K562 (cell line): ENCODE results near the gene CYP2B6. TPM values are rescaled to one million over a fixed set of nuclear protein-coding genes. Genes with fewer than 3 reads are reported as not detected.

ENCODE experiments used
- ATAC-seq: fragments of 200-7000 bp; cut with Tn5 transposase; 3 replicates; pipeline ENCODE4 v1.9.1; 2020; ENCODE audit warnings: moderate library complexity
- BruUV-seq: library from RNA; stranded (reverse); fragments of 400-500 nt; replicated peaks from 2 replicates; lab custom pipeline; 2021; lab: Mats Ljungman, UMichigan
- CTCF ChIA-PET: fragments of 300-600 bp; formaldehyde crosslinking; extraction: SDS; loops from one replicate; lab custom pipeline; 2021; ENCODE audit warnings: low intra/inter-chr PET ratio; lab: Yijun Ruan, JAX
- POLR2A ChIA-PET: fragments of 300-600, 350-650 bp; sonication (Branson Sonifier 250); formaldehyde crosslinking; extraction: SDS; loops from one replicate; lab custom pipeline; 2021; ENCODE audit warnings: antibody characterized with exemption, inconsistent platforms; lab: Yijun Ruan, JAX
- DNase-seq, 4 experiments: peaks; one replicate each; pipeline versions ENCODE4 v3.0.0 to v3.0.0-alpha.2; 2011 to 2018; ENCODE audit warnings: low spot score in 3 of 4, mixed read lengths in 3 of 4; ENCODE audit errors: extremely low read depth in 1 of 4
- FAIRE-seq: peaks from 2 replicates; lab custom pipeline; 2011; peaks lifted over from hg19 to GRCh38; lab: Jason Lieb, UNC
- H2AFZ ChIP-seq: 2 replicates; pipeline ENCODE4 v1.6.0; 2011; ENCODE audit warnings: low read depth, low read length, control low read depth, inconsistent platforms
- H3K27ac ChIP-seq: fragments of 200-600 bp; 3 replicates; pipeline ENCODE4 v1.8.0; 2011; ENCODE audit warnings: low read depth, mild to moderate bottlenecking, control low read depth, inconsistent platforms, low read length, moderate library complexity, mixed read lengths; ENCODE audit errors: extremely low read depth
- H3K27me3 ChIP-seq, 2 experiments: fragments of 300-600 bp in 1 of 2; 2 replicates in 1 of 2; 3 replicates in 1 of 2; pipeline versions ENCODE4 v1.6.0 to v1.8.0; 2011; ENCODE audit warnings: inconsistent platforms in 2 of 2, low read length in 2 of 2, mild to moderate bottlenecking in 1 of 2, mixed read lengths in 1 of 2, moderate library complexity in 1 of 2; ENCODE audit not compliant: control insufficient read depth in 2 of 2, insufficient read depth in 2 of 2
- H3K36me3 ChIP-seq: fragments of 300-600 bp; 3 replicates; pipeline ENCODE4 v1.8.0; 2011; ENCODE audit warnings: mild to moderate bottlenecking, low read length, inconsistent platforms; ENCODE audit not compliant: control insufficient read depth, insufficient read depth
- H3K4me1 ChIP-seq, 2 experiments: fragments of 200-600 bp in 1 of 2; replicated peaks in 1 of 2; 2 replicates in 1 of 2; 3 replicates in 1 of 2; pipeline versions ENCODE4 v1.5.1 to v1.8.0; 2011; ENCODE audit warnings: inconsistent platforms in 2 of 2, low read length in 2 of 2, mild to moderate bottlenecking in 1 of 2, mixed read lengths in 1 of 2, moderate library complexity in 1 of 2; ENCODE audit not compliant: control insufficient read depth in 2 of 2, insufficient read depth in 2 of 2
- H3K4me2 ChIP-seq: 2 replicates; pipeline ENCODE4 v1.6.1; 2011; ENCODE audit warnings: low read length, control low read depth, inconsistent platforms, mixed read lengths; ENCODE audit not compliant: insufficient read depth
- H3K4me3 ChIP-seq: fragments of 200-600 bp; sonication (generic), shearing (Covaris generic); 2 replicates; pipeline ENCODE4 v1.5.1; 2016; ENCODE audit warnings: control low read depth, inconsistent platforms
- H3K79me2 ChIP-seq: fragments of 200-600 bp; 3 replicates; pipeline ENCODE4 v1.8.0; 2011; ENCODE audit warnings: low read length, inconsistent platforms; ENCODE audit not compliant: control insufficient read depth, insufficient read depth
- H3K9ac ChIP-seq, 2 experiments: 2 replicates each; pipeline versions ENCODE4 v1.6.0 to v1.6.1; 2011; ENCODE audit warnings: low read depth in 2 of 2, low read length in 2 of 2, control low read depth in 1 of 2, inconsistent platforms in 1 of 2, mild to moderate bottlenecking in 1 of 2, mixed read lengths in 1 of 2; ENCODE audit not compliant: insufficient read depth in 1 of 2
- H3K9me1 ChIP-seq: one replicate; pipeline ENCODE4 v1.6.0; 2011; ENCODE audit warnings: inconsistent platforms, mild to moderate bottlenecking, low read length, moderate library complexity; ENCODE audit not compliant: control insufficient read depth, insufficient read depth
- H3K9me3 ChIP-seq: replicated peaks from 2 replicates; pipeline ENCODE4 v1.5.1; 2011; ENCODE audit warnings: low read depth, low read length, inconsistent platforms; ENCODE audit not compliant: control insufficient read depth, insufficient read depth
- H4K20me1 ChIP-seq: replicated peaks from 2 replicates; pipeline ENCODE4 v1.6.1; 2011; ENCODE audit warnings: low read length, inconsistent platforms, mixed read lengths; ENCODE audit not compliant: control insufficient read depth, insufficient read depth
- BRD4 ChIP-seq: fragments of 200-600 bp; sonication (generic); IDR thresholded peaks from 2 replicates; pipeline ENCODE4 v1.6.1; 2017; ENCODE audit warnings: inconsistent platforms
- CTCF ChIP-seq, 3 experiments: IDR thresholded peaks in 2 of 3; conservative IDR thresholded peaks in 1 of 3; 2 replicates each; pipeline ENCODE4 v1.5.1; 2011 to 2012; ENCODE audit warnings: low read length in 3 of 3, mild to moderate bottlenecking in 3 of 3, control low read depth in 2 of 3, improper control_type of control experiment in 1 of 3, inconsistent platforms in 1 of 3, low read depth in 1 of 3, mixed read lengths in 1 of 3, moderate library complexity in 1 of 3; ENCODE audit not compliant: insufficient read depth in 2 of 3
- PHB2 ChIP-seq: fragments of 450-650 bp; IDR thresholded peaks from 2 replicates; pipeline ENCODE4 v1.6.1; 2017; ENCODE audit warnings: low read depth
- RAD21 ChIP-seq, 2 experiments: fragments of 250-450 bp in 1 of 2; fragments of 450-650 bp in 1 of 2; sonication (Bioruptor Pico) in 1 of 2; formaldehyde crosslinking in 1 of 2; IDR thresholded peaks in 1 of 2; conservative IDR thresholded peaks in 1 of 2; 2 replicates each; pipeline versions ENCODE4 v1.4.0 to v1.8.0; 2020 to 2022; ENCODE audit warnings: mild to moderate bottlenecking in 2 of 2, moderate library complexity in 1 of 2
- RBM25 ChIP-seq: fragments of 200-400 bp; formaldehyde crosslinking; IDR thresholded peaks from 2 replicates; pipeline ENCODE4 v1.6.1; 2018; ENCODE audit warnings: low read length, low read depth, moderate library complexity; ENCODE audit not compliant: severe bottlenecking
- REST ChIP-seq, 2 experiments: fragments of 450-650 bp; formaldehyde crosslinking in 1 of 2; IDR thresholded peaks; 2 replicates each; pipeline versions ENCODE4 v1.4.0 to v1.6.1; 2014 to 2020; ENCODE audit warnings: mild to moderate bottlenecking in 2 of 2, borderline replicate concordance in 1 of 2, low read depth in 1 of 2
- ZNF263 ChIP-seq: sonication (generic); formaldehyde crosslinking; IDR thresholded peaks from 2 replicates; pipeline ENCODE4 v1.8.0; 2022; ENCODE audit warnings: mild to moderate bottlenecking, missing genetic modification reagents, borderline replicate concordance
- WGBS: fragments of 100-300 bp; shearing (Covaris generic); methylation state at CpG from one replicate; pipeline ENCODE4 v1.1.6; 2016; ENCODE audit warnings: low coverage, mixed read lengths; ENCODE audit not compliant: insufficient coverage; ENCODE audit errors: missing lambda C conversion rate; 5-methylcytosine and 5-hydroxymethylcytosine counted together
- in situ Hi-C: fragments of 300-500 bp; cut with MboI; formaldehyde crosslinking; loops from 4 replicates; pipeline ENCODE4 v1.15.0; 2018; ENCODE audit warnings: inconsistent platforms, mixed read lengths
- intact Hi-C: fragments of 100-400 bp; cut with micrococcal nuclease; formaldehyde crosslinking; loops from 2 replicates; pipeline ENCODE4 v1.14.2; 2022
- polyA plus RNA-seq, 8 experiments: library from polyadenylated mRNA; depleted of rRNA in 4 of 8; stranded (reverse) in 5 of 8; unstranded in 3 of 8; fragments of >200 nt; fragmentation: Nextera tagmentation in 2 of 8; fragmentation: Illumina TruSeq in 1 of 8; extraction: Ambion mirVana in 2 of 8; extraction: Trizol in 1 of 8; gene quantifications; 2 replicates each; pipeline versions ENCODE4 v1.2.1 to v1.2.3, GENCODE V29; 2011 to 2014; ENCODE audit warnings: inconsistent platforms in 1 of 8, missing spikeins in 1 of 8
- total RNA-seq, 7 experiments: library from RNA; depleted of rRNA in 6 of 7; stranded (reverse); fragments of >200 nt in 6 of 7; fragmentation: Illumina TruSeq in 2 of 7; extraction: Trizol in 2 of 7; gene quantifications; 2 replicates each; pipeline versions ENCODE4 v1.2.1 to v1.2.3, GENCODE V29; 2011 to 2021; ENCODE audit warnings: low replicate concordance in 1 of 7

CYP2B6 gene
- total and polyA plus RNA-seq, 9 of the 15 experiments (the other 6 are each of a cell fraction or from before 2014, with no cell fraction given), result 0.04 TPM; not detected in 8

- TF ChIP-seq ZNF263 (CRISPR knock-in tag), result no peak
These were observed 28.3 kb downstream of the CYP2B6 start (continued) for GRCh38 chr19:41019346-41019745.

DNA sequence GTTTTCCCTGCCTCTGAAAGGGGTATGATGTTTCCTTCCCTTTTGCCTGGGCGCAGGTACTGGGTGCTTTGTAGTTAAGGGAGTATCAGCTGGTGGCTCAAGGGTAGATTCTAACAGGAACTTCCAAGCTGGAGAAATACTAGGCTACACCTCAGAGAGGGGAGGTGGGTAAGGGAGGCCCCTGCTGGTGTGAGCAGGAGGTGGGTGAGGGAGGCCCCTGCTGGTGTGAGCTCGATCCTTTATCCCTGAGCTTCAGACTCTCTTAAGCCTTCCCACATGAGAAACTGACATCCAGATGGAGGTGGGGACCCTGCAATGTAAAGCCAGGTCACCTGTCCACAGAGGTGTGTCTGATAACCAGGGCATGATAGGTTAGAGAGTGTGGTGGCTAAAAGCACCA lies 32.1 kb downstream of the CYP2B6 start:
- H3K4me2 ChIP-seq, result no peak overlapping the region
- no peak overlapping the region for H3K4me3 ChIP-seq
- peaks cover 14 to 46% of the 10 kb centered on the region in 2 experiments; a peak in 4 of 5 replicates for H3K27me3 ChIP-seq
- ChIA-PET CTCF (interaction anchor here (0.6 kb wide), 1 partner anchor 172 kb away, joined by 3 read pairs; no protein-coding TSS in a partner anchor), POLR2A (no interaction called here)
- no peaks in the 10 kb centered on the region for H3K9me1 ChIP-seq
- H3K9ac ChIP-seq, result no peak overlapping the region
- intact Hi-C loops (no loop called here), in situ Hi-C loops (no loop called here)
- H3K9me3 ChIP-seq, result no peaks in the 10 kb centered on the region
- DNase-seq (peak in 3 of 4 experiments; percentile 8 to 19 (median 19)), ATAC-seq (peak; percentile 66; the same call in 2 of the 3 replicates), FAIRE-seq (no peak)
- no peaks in the 10 kb centered on the region for H3K36me3 ChIP-seq
- no peaks in the 10 kb centered on the region for H3K79me2 ChIP-seq
- peaks cover 3% of the 10 kb centered on the region; the same call in 1 of the 2 replicates for H4K20me1 ChIP-seq
- whole genome bisulfite sequencing, result 0% methylated on average over 2 of the region's 2 CpGs
- BruUV-seq, result no TSS peak
- no peak overlapping the region for H3K27ac ChIP-seq
- no peak overlapping the region for H2AFZ ChIP-seq
- 0 out of 5 replicates have a peak, but pooled peaks cover 0 to 3% of the 10 kb centered on the region in 2 experiments for H3K4me1 ChIP-seq
- no peak for TF ChIP-seq BRD4
- peak; percentile 14 to 49; a peak in 2 of 4 replicates for TF ChIP-seq RAD21 (CRISPR knock-in tag; conservative IDR thresholded peaks at IDR 0.05 in 1 of 2, IDR thresholded peaks at IDR 0.05 in 1 of 2)
- peak; percentile 27 to 73 (median 51); a peak in 5 of 6 replicates for TF ChIP-seq CTCF (IDR thresholded peaks at IDR 0.05 in 2 of 3, conservative IDR thresholded peaks at IDR 0.05 in 1 of 3; ENCODE audit: insufficient read depth in 2 of 3, low read depth in 1 of 3, low read length in 3 of 3)
- peak; percentile 67 for TF ChIP-seq RBM25
- TF ChIP-seq REST (IDR thresholded peaks at IDR 0.05; ENCODE audit: borderline replicate concordance), result peak; percentile 53; the same call in 1 of the 2 replicates
- no peak for TF ChIP-seq REST (CRISPR knock-in tag; IDR thresholded peaks at IDR 0.05; ENCODE audit: low read depth)
- TF ChIP-seq PHB2, result no peak
